H1 (cell line): Measurements from ENCODE around the gene NT5DC3. TPM values are rescaled to one million over a fixed set of nuclear protein-coding genes. Genes with fewer than 3 reads are reported as not detected.

Experiments used
- ASH2L ChIP-seq: fragments of 200-600, 300-600 bp; sonication (generic); IDR thresholded peaks from one replicate; pipeline ENCODE4 v1.7.1; 2017; ENCODE audit warnings: low read length
- ATF2 ChIP-seq: IDR thresholded peaks from 2 replicates; pipeline ENCODE4 v1.6.1; 2012; ENCODE audit warnings: low read length, inconsistent platforms
- CEBPB ChIP-seq: IDR thresholded peaks from 2 replicates; pipeline ENCODE4 v1.6.1; 2012; ENCODE audit warnings: low read depth, low read length
- GTF2F1 ChIP-seq: IDR thresholded peaks from 2 replicates; pipeline ENCODE4 v1.6.1; 2012; ENCODE audit warnings: low read depth, low read length, improper control_type of control experiment, borderline replicate concordance
- HDAC6 ChIP-seq: IDR thresholded peaks from one replicate; pipeline ENCODE4 v1.7.1; 2012; ENCODE audit warnings: low read depth, mild to moderate bottlenecking, inconsistent platforms, low read length, moderate library complexity
- KDM4A ChIP-seq: IDR thresholded peaks from one replicate; pipeline ENCODE4 v1.7.1; 2012; ENCODE audit warnings: low read depth, mild to moderate bottlenecking, moderate library complexity, low read length, inconsistent platforms; ENCODE audit not compliant: severe bottlenecking
- POLR2A ChIP-seq, 2 experiments: IDR thresholded peaks; 1 replicate in 1 of 2; 2 replicates in 1 of 2; pipeline ENCODE4 v1.6.1; 2011; ENCODE audit warnings: low read depth in 2 of 2, low read length in 2 of 2, mild to moderate bottlenecking in 2 of 2; ENCODE audit errors: control extremely low read depth in 1 of 2
- RBBP5 ChIP-seq: IDR thresholded peaks from 2 replicates; pipeline ENCODE4 v1.7.1; 2012; ENCODE audit warnings: low read depth, mild to moderate bottlenecking, inconsistent platforms, low read length, moderate library complexity, borderline replicate concordance
- polyA plus RNA-seq, 7 experiments: library from polyadenylated mRNA; depleted of rRNA in 3 of 7; stranded (reverse) in 5 of 7; unstranded in 2 of 7; fragments of >200 nt in 5 of 7; fragments of 200-250 nt in 2 of 7; gene quantifications; 1 replicate in 5 of 7; 2 replicates in 1 of 7; 4 replicates in 1 of 7; pipeline versions ENCODE4 v1.2.1 to v1.2.3, GENCODE V29; 2011 to 2013; ENCODE audit warnings: missing spikeins in 2 of 7, mixed read lengths in 2 of 7
- total RNA-seq: library from RNA; stranded (reverse); fragmentation: NEBNext Ultra II Directional; extraction: Animal tissue kit (Norgen Biotek cat#: 25700); gene quantifications from 2 replicates; pipeline ENCODE4 v1.2.1, GENCODE V29; 2021
- TF ChIP-seq, protein P1 (sequence below): fragments of 300-600 bp; sonication (generic); IDR thresholded peaks from 2 replicates; pipeline ENCODE4 v1.7.1; 2012; ENCODE audit warnings: low read length, moderate library complexity, mild to moderate bottlenecking, inconsistent platforms; ENCODE audit not compliant: insufficient replicate concordance
- TF ChIP-seq, protein P2 (sequence below): IDR thresholded peaks from 2 replicates; pipeline ENCODE4 v1.6.1; 2011; ENCODE audit warnings: low read length, improper control_type of control experiment

The NT5DC3 gene
- total and polyA plus RNA-seq, 2 of the 8 experiments (the other 6 are each of a cell fraction or from before 2014, with no cell fraction given): 5.4 to 14.8 TPM

DNA sequence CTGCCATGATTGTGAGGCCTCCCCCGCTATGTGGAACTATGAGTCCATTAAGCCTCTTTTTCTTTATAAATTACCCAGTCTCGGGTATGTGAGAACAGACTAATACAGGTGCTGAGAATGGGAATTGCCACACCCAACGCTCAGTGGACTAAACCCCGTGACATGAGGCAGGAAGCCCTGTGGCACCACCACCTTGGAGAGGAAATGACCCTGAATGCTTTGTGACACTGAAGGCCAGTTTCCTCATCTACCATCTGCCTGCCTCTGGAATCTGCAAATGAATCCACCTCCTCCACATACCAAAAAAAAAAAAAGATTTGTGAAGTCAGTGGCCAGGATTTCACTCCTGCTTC is 41.6 kb downstream of the NT5DC3 start (continued):
- TF ChIP-seq, protein P1, sequence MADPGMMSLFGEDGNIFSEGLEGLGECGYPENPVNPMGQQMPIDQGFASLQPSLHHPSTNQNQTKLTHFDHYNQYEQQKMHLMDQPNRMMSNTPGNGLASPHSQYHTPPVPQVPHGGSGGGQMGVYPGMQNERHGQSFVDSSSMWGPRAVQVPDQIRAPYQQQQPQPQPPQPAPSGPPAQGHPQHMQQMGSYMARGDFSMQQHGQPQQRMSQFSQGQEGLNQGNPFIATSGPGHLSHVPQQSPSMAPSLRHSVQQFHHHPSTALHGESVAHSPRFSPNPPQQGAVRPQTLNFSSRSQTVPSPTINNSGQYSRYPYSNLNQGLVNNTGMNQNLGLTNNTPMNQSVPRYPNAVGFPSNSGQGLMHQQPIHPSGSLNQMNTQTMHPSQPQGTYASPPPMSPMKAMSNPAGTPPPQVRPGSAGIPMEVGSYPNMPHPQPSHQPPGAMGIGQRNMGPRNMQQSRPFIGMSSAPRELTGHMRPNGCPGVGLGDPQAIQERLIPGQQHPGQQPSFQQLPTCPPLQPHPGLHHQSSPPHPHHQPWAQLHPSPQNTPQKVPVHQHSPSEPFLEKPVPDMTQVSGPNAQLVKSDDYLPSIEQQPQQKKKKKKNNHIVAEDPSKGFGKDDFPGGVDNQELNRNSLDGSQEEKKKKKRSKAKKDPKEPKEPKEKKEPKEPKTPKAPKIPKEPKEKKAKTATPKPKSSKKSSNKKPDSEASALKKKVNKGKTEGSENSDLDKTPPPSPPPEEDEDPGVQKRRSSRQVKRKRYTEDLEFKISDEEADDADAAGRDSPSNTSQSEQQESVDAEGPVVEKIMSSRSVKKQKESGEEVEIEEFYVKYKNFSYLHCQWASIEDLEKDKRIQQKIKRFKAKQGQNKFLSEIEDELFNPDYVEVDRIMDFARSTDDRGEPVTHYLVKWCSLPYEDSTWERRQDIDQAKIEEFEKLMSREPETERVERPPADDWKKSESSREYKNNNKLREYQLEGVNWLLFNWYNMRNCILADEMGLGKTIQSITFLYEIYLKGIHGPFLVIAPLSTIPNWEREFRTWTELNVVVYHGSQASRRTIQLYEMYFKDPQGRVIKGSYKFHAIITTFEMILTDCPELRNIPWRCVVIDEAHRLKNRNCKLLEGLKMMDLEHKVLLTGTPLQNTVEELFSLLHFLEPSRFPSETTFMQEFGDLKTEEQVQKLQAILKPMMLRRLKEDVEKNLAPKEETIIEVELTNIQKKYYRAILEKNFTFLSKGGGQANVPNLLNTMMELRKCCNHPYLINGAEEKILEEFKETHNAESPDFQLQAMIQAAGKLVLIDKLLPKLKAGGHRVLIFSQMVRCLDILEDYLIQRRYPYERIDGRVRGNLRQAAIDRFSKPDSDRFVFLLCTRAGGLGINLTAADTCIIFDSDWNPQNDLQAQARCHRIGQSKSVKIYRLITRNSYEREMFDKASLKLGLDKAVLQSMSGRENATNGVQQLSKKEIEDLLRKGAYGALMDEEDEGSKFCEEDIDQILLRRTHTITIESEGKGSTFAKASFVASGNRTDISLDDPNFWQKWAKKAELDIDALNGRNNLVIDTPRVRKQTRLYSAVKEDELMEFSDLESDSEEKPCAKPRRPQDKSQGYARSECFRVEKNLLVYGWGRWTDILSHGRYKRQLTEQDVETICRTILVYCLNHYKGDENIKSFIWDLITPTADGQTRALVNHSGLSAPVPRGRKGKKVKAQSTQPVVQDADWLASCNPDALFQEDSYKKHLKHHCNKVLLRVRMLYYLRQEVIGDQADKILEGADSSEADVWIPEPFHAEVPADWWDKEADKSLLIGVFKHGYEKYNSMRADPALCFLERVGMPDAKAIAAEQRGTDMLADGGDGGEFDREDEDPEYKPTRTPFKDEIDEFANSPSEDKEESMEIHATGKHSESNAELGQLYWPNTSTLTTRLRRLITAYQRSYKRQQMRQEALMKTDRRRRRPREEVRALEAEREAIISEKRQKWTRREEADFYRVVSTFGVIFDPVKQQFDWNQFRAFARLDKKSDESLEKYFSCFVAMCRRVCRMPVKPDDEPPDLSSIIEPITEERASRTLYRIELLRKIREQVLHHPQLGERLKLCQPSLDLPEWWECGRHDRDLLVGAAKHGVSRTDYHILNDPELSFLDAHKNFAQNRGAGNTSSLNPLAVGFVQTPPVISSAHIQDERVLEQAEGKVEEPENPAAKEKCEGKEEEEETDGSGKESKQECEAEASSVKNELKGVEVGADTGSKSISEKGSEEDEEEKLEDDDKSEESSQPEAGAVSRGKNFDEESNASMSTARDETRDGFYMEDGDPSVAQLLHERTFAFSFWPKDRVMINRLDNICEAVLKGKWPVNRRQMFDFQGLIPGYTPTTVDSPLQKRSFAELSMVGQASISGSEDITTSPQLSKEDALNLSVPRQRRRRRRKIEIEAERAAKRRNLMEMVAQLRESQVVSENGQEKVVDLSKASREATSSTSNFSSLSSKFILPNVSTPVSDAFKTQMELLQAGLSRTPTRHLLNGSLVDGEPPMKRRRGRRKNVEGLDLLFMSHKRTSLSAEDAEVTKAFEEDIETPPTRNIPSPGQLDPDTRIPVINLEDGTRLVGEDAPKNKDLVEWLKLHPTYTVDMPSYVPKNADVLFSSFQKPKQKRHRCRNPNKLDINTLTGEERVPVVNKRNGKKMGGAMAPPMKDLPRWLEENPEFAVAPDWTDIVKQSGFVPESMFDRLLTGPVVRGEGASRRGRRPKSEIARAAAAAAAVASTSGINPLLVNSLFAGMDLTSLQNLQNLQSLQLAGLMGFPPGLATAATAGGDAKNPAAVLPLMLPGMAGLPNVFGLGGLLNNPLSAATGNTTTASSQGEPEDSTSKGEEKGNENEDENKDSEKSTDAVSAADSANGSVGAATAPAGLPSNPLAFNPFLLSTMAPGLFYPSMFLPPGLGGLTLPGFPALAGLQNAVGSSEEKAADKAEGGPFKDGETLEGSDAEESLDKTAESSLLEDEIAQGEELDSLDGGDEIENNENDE: no peak
- TF ChIP-seq CEBPB (no peak), RBBP5 (no peak), POLR2A (IDR thresholded peaks at IDR 0.05; ENCODE audit: control extremely low read depth in 1 of 2, low read depth in 2 of 2, low read length in 2 of 2) (no peak), ASH2L (no peak), ATF2 (no peak), KDM4A (no peak), GTF2F1 (no peak), HDAC6 (no peak)
- TF ChIP-seq, protein P2, sequence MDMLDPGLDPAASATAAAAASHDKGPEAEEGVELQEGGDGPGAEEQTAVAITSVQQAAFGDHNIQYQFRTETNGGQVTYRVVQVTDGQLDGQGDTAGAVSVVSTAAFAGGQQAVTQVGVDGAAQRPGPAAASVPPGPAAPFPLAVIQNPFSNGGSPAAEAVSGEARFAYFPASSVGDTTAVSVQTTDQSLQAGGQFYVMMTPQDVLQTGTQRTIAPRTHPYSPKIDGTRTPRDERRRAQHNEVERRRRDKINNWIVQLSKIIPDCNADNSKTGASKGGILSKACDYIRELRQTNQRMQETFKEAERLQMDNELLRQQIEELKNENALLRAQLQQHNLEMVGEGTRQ: no peak
